ENCODE data around the gene COPS4.
"Not testable (repeated sequence)": the region's sequence is repeated elsewhere in the genome, so short reads cannot be mapped to it uniquely, and the experiment has no call there.

The COPS4 gene

GRCh38 chr4:83109480-83110222, 74.7 kb downstream of the COPS4 start:
- no peaks in the 10 kb centered on the region for H3K9me3 ChIP-seq (ENCODE audit: control insufficient read depth in 1 of 2, low read length in 2 of 2)
- peaks cover 9 to 22% of the 10 kb centered on the region in 2 donors for H3K4me1 ChIP-seq (ENCODE audit: control insufficient read depth in 1 of 2, insufficient read depth in 2 of 2, low read length in 2 of 2)
- H3K36me3 ChIP-seq (ENCODE audit: control insufficient read depth in 1 of 2, insufficient read depth in 2 of 2, low read length in 2 of 2) = peaks cover 3 to 11% of the 10 kb centered on the region in 2 donors
- no peaks in the 10 kb centered on the region for H3K27me3 ChIP-seq (ENCODE audit: control insufficient read depth in 1 of 2, insufficient read depth in 2 of 2, low read length in 2 of 2)
- peak overlapping the region; percentile 50 to 67 for H3K9ac ChIP-seq (ENCODE audit: low read depth in 1 of 2, low read length in 2 of 2)
- H3K27ac ChIP-seq (ENCODE audit: low read depth, low read length) = peak overlapping the region; percentile 70
- H3K4me3 ChIP-seq (ENCODE audit: low read depth in 1 of 2, low read length in 2 of 2) = peak overlapping the region; percentile 65 to 75

GRCh38 chr4:83110223-83110945, 75.4 kb downstream of the COPS4 start:
- Histone ChIP-seq H3K4me1 (ENCODE audit: control insufficient read depth in 1 of 2, insufficient read depth in 2 of 2, low read length in 2 of 2) (peaks cover 14 to 27% of the 10 kb centered on the region in 2 donors), H3K36me3 (ENCODE audit: control insufficient read depth in 1 of 2, insufficient read depth in 2 of 2, low read length in 2 of 2) (peaks cover under 1 to 4% of the 10 kb centered on the region in 2 donors), H3K27ac (ENCODE audit: low read depth, low read length) (peak overlapping the region; percentile 70), H3K9ac (ENCODE audit: low read depth in 1 of 2, low read length in 2 of 2) (peak overlapping the region; percentile 50 to 67), H3K27me3 (ENCODE audit: control insufficient read depth in 1 of 2, insufficient read depth in 2 of 2, low read length in 2 of 2) (no peaks in the 10 kb centered on the region), H3K9me3 (ENCODE audit: control insufficient read depth in 1 of 2, low read length in 2 of 2) (no peaks in the 10 kb centered on the region), H3K4me3 (ENCODE audit: low read depth in 1 of 2, low read length in 2 of 2) (peak overlapping the region; percentile 65 to 75)

GRCh38 chr4:83110970-83111750, 76.2 kb downstream of the COPS4 start:
- H3K9me3 ChIP-seq (ENCODE audit: control insufficient read depth in 1 of 2, low read length in 2 of 2) = no peaks in the 10 kb centered on the region
- H3K9ac ChIP-seq (ENCODE audit: low read depth in 1 of 2, low read length in 2 of 2) = peak overlapping the region; percentile 50 to 67
- H3K27ac ChIP-seq (ENCODE audit: low read depth, low read length) = no peak overlapping the region
- peaks cover 14 to 28% of the 10 kb centered on the region in 2 donors for H3K4me1 ChIP-seq (ENCODE audit: control insufficient read depth in 1 of 2, insufficient read depth in 2 of 2, low read length in 2 of 2)
- H3K4me3 ChIP-seq (ENCODE audit: low read depth in 1 of 2, low read length in 2 of 2) = peak overlapping the region; percentile 65 to 75
- H3K36me3 ChIP-seq (ENCODE audit: control insufficient read depth in 1 of 2, insufficient read depth in 2 of 2, low read length in 2 of 2) = no peaks in the 10 kb centered on the region
- H3K27me3 ChIP-seq (ENCODE audit: control insufficient read depth in 1 of 2, insufficient read depth in 2 of 2, low read length in 2 of 2) = no peaks in the 10 kb centered on the region

GRCh38 chr4:83111751-83112141, 76.8 kb downstream of the COPS4 start:
- not testable (repeated sequence) for H3K36me3 ChIP-seq (ENCODE audit: control insufficient read depth in 1 of 2, insufficient read depth in 2 of 2, low read length in 2 of 2); H3K27me3 ChIP-seq (ENCODE audit: control insufficient read depth in 1 of 2, insufficient read depth in 2 of 2, low read length in 2 of 2); H3K9ac ChIP-seq (ENCODE audit: low read depth in 1 of 2, low read length in 2 of 2); H3K27ac ChIP-seq (ENCODE audit: low read depth, low read length); H3K9me3 ChIP-seq (ENCODE audit: control insufficient read depth in 1 of 2, low read length in 2 of 2)
- peaks cover 14 to 28% of the 10 kb centered on the region in 2 donors for H3K4me1 ChIP-seq (ENCODE audit: control insufficient read depth in 1 of 2, insufficient read depth in 2 of 2, low read length in 2 of 2)
- peak overlapping the region in 1 of 2 donors; percentile 27 for H3K4me3 ChIP-seq (ENCODE audit: low read depth in 1 of 2, low read length in 2 of 2)

GRCh38 chr4:83112231-83112630, 77.2 kb downstream of the COPS4 start:
- peak overlapping the region; percentile 54 for H3K27ac ChIP-seq (ENCODE audit: low read depth, low read length)
- peaks cover 14 to 28% of the 10 kb centered on the region in 2 donors for H3K4me1 ChIP-seq (ENCODE audit: control insufficient read depth in 1 of 2, insufficient read depth in 2 of 2, low read length in 2 of 2)
- peak overlapping the region; percentile 63 to 67 for H3K4me3 ChIP-seq (ENCODE audit: low read depth in 1 of 2, low read length in 2 of 2)
- no peaks in the 10 kb centered on the region for H3K9me3 ChIP-seq (ENCODE audit: control insufficient read depth in 1 of 2, low read length in 2 of 2)
- no peaks in the 10 kb centered on the region for H3K36me3 ChIP-seq (ENCODE audit: control insufficient read depth in 1 of 2, insufficient read depth in 2 of 2, low read length in 2 of 2)
- peak overlapping the region; percentile 64 to 74 for H3K9ac ChIP-seq (ENCODE audit: low read depth in 1 of 2, low read length in 2 of 2)
- H3K27me3 ChIP-seq (ENCODE audit: control insufficient read depth in 1 of 2, insufficient read depth in 2 of 2, low read length in 2 of 2) = no peaks in the 10 kb centered on the region

GRCh38 chr4:83112678-83113428, 77.9 kb downstream of the COPS4 start:
- no peaks in the 10 kb centered on the region for H3K36me3 ChIP-seq (ENCODE audit: control insufficient read depth in 1 of 2, insufficient read depth in 2 of 2, low read length in 2 of 2)
- H3K4me1 ChIP-seq (ENCODE audit: control insufficient read depth in 1 of 2, insufficient read depth in 2 of 2, low read length in 2 of 2) = peaks cover 14 to 28% of the 10 kb centered on the region in 2 donors
- H3K27ac ChIP-seq (ENCODE audit: low read depth, low read length) = peak overlapping the region; percentile 54
- H3K27me3 ChIP-seq (ENCODE audit: control insufficient read depth in 1 of 2, insufficient read depth in 2 of 2, low read length in 2 of 2) = no peaks in the 10 kb centered on the region
- H3K4me3 ChIP-seq (ENCODE audit: low read depth in 1 of 2, low read length in 2 of 2) = peak overlapping the region; percentile 63 to 67
- no peaks in the 10 kb centered on the region for H3K9me3 ChIP-seq (ENCODE audit: control insufficient read depth in 1 of 2, low read length in 2 of 2)
- peak overlapping the region; percentile 64 to 74 for H3K9ac ChIP-seq (ENCODE audit: low read depth in 1 of 2, low read length in 2 of 2)

GRCh38 chr4:83113429-83113786, 78.4 kb downstream of the COPS4 start:
- Histone ChIP-seq H3K4me3 (ENCODE audit: low read depth in 1 of 2, low read length in 2 of 2) (peak overlapping the region; percentile 63 to 67), H3K36me3 (ENCODE audit: control insufficient read depth in 1 of 2, insufficient read depth in 2 of 2, low read length in 2 of 2) (no peaks in the 10 kb centered on the region), H3K27ac (ENCODE audit: low read depth, low read length) (peak overlapping the region; percentile 54), H3K9me3 (ENCODE audit: control insufficient read depth in 1 of 2, low read length in 2 of 2) (no peaks in the 10 kb centered on the region), H3K9ac (ENCODE audit: low read depth in 1 of 2, low read length in 2 of 2) (peak overlapping the region; percentile 64 to 74), H3K27me3 (ENCODE audit: control insufficient read depth in 1 of 2, insufficient read depth in 2 of 2, low read length in 2 of 2) (no peaks in the 10 kb centered on the region), H3K4me1 (ENCODE audit: control insufficient read depth in 1 of 2, insufficient read depth in 2 of 2, low read length in 2 of 2) (peaks cover 14 to 28% of the 10 kb centered on the region in 2 donors)

- H3K4me1 ChIP-seq (ENCODE audit: control insufficient read depth in 1 of 2, insufficient read depth in 2 of 2, low read length in 2 of 2) = peaks cover 14 to 21% of the 10 kb centered on the region in 2 donors
- no peaks in the 10 kb centered on the region for H3K9me3 ChIP-seq (ENCODE audit: control insufficient read depth in 1 of 2, low read length in 2 of 2)
- peak within 1 kb of the TSS; percentile 63 to 80 for H3K4me3 ChIP-seq (ENCODE audit: low read depth in 1 of 2, low read length in 2 of 2)
- H3K27me3 ChIP-seq (ENCODE audit: control insufficient read depth in 1 of 2, insufficient read depth in 2 of 2, low read length in 2 of 2) = no peaks in the 10 kb centered on the region
- peak within 1 kb of the TSS; percentile 64 to 74 for H3K9ac ChIP-seq (ENCODE audit: low read depth in 1 of 2, low read length in 2 of 2)
- peak within 1 kb of the TSS; percentile 46 for H3K27ac ChIP-seq (ENCODE audit: low read depth, low read length)
- no peaks in the 10 kb centered on the region for H3K36me3 ChIP-seq (ENCODE audit: control insufficient read depth in 1 of 2, insufficient read depth in 2 of 2, low read length in 2 of 2)
These were observed 79.6 kb downstream of the COPS4 start, which contains the start of gene PLAC8 for GRCh38 chr4:83114576-83114975. Gene PLAC8, minus strand, starts transcription at chr4:83114729. Its CDS starts 6,808 bp downstream, at chr4:83107921.

- Histone ChIP-seq H3K4me1 (ENCODE audit: control insufficient read depth in 1 of 2, insufficient read depth in 2 of 2, low read length in 2 of 2) (peaks cover 14 to 21% of the 10 kb centered on the region in 2 donors), H3K27ac (ENCODE audit: low read depth, low read length) (no peak overlapping the region), H3K4me3 (ENCODE audit: low read depth in 1 of 2, low read length in 2 of 2) (peak overlapping the region in 1 of 2 donors; percentile 80), H3K9ac (ENCODE audit: low read depth in 1 of 2, low read length in 2 of 2) (no peak overlapping the region), H3K27me3 (ENCODE audit: control insufficient read depth in 1 of 2, insufficient read depth in 2 of 2, low read length in 2 of 2) (no peaks in the 10 kb centered on the region), H3K36me3 (ENCODE audit: control insufficient read depth in 1 of 2, insufficient read depth in 2 of 2, low read length in 2 of 2) (no peaks in the 10 kb centered on the region), H3K9me3 (ENCODE audit: control insufficient read depth in 1 of 2, low read length in 2 of 2) (no peaks in the 10 kb centered on the region)
These were observed 80.0 kb downstream of the COPS4 start for GRCh38 chr4:83115000-83115399.
